ENCODE results near the gene MYO3A. TPM values are rescaled to one million over a fixed set of nuclear protein-coding genes. Genes with fewer than 3 reads are reported as not detected.

MYO3A gene
- total RNA-seq, 1 donor from 2014 or later, result not detected

GRCh38 chr10:26199841-26200240 is 265.8 kb downstream of the MYO3A start:
- DNase-seq (ENCODE audit: low spot score), result no peak
- Mint-ChIP-seq H3K9me3 (ENCODE audit: low read depth) (peaks cover 6% of the 10 kb centered on the region), H3K4me1 (ENCODE audit: low read depth) (no peaks in the 10 kb centered on the region), H3K27ac (ENCODE audit: unreplicated experiment) (no peak overlapping the region), H3K4me3 (ENCODE audit: unreplicated experiment) (no peak overlapping the region), H3K27me3 (ENCODE audit: low read depth) (peaks cover 4% of the 10 kb centered on the region), H3K36me3 (ENCODE audit: low read depth) (no peaks in the 10 kb centered on the region)
- no peak for TF ChIP-seq CTCF (IDR thresholded peaks at IDR 0.05)

- no peak for TF ChIP-seq CTCF (IDR thresholded peaks at IDR 0.05)
- Mint-ChIP-seq H3K4me1 (ENCODE audit: low read depth) (no peaks in the 10 kb centered on the region), H3K9me3 (ENCODE audit: low read depth) (peaks cover 3% of the 10 kb centered on the region)
Observed at GRCh38 chr10:26205223-26205622, 271.2 kb downstream of the MYO3A start.

GRCh38 chr10:26211781-26212444 is 277.9 kb downstream of the MYO3A start:
- DNase-seq (ENCODE audit: low spot score), result no peak
- Mint-ChIP-seq H3K4me1 (ENCODE audit: low read depth) (peaks cover 19% of the 10 kb centered on the region), H3K27ac (ENCODE audit: unreplicated experiment) (no peak overlapping the region), H3K36me3 (ENCODE audit: low read depth) (no peaks in the 10 kb centered on the region), H3K4me3 (ENCODE audit: unreplicated experiment) (no peak overlapping the region), H3K27me3 (ENCODE audit: low read depth) (peaks cover 46% of the 10 kb centered on the region), H3K9me3 (ENCODE audit: low read depth) (no peaks in the 10 kb centered on the region)
- no peak for TF ChIP-seq CTCF (IDR thresholded peaks at IDR 0.05)

More at GRCh38 chr10:26205223-26205622, 271.2 kb downstream of the MYO3A start:
- H3K36me3 Mint-ChIP-seq (ENCODE audit: low read depth), result no peaks in the 10 kb centered on the region
- no peak for DNase-seq (ENCODE audit: low spot score)
- no peak overlapping the region for H3K27ac Mint-ChIP-seq (ENCODE audit: unreplicated experiment)
- no peak overlapping the region for H3K4me3 Mint-ChIP-seq (ENCODE audit: unreplicated experiment)
- H3K27me3 Mint-ChIP-seq (ENCODE audit: low read depth), result peaks cover 4% of the 10 kb centered on the region

GRCh38 chr10:26212511-26212910 is 278.5 kb downstream of the MYO3A start:
- Mint-ChIP-seq H3K27me3 (ENCODE audit: low read depth) (peaks cover 52% of the 10 kb centered on the region), H3K36me3 (ENCODE audit: low read depth) (no peaks in the 10 kb centered on the region), H3K4me1 (ENCODE audit: low read depth) (peaks cover 22% of the 10 kb centered on the region), H3K27ac (ENCODE audit: unreplicated experiment) (no peak overlapping the region), H3K4me3 (ENCODE audit: unreplicated experiment) (no peak overlapping the region), H3K9me3 (ENCODE audit: low read depth) (no peaks in the 10 kb centered on the region)
- DNase-seq (ENCODE audit: low spot score), result no peak
- no peak for TF ChIP-seq CTCF (IDR thresholded peaks at IDR 0.05)

- Mint-ChIP-seq H3K9me3 (ENCODE audit: low read depth) (no peaks in the 10 kb centered on the region), H3K4me1 (ENCODE audit: low read depth) (peaks cover 22% of the 10 kb centered on the region), H3K27me3 (ENCODE audit: low read depth) (peaks cover 55% of the 10 kb centered on the region), H3K27ac (ENCODE audit: unreplicated experiment) (no peak overlapping the region), H3K4me3 (ENCODE audit: unreplicated experiment) (no peak overlapping the region), H3K36me3 (ENCODE audit: low read depth) (no peaks in the 10 kb centered on the region)
- no peak for DNase-seq (ENCODE audit: low spot score)
- TF ChIP-seq CTCF (IDR thresholded peaks at IDR 0.05), result no peak
Observed at GRCh38 chr10:26213157-26213800, 279.2 kb downstream of the MYO3A start.
